Stimulated activated CD4-positive, alpha-beta T cell treated with anti-CD3 and anti-CD28 coated beads, Interleukin-4, amount 100 ng/mL, for 4 hours (primary cell): ENCODE measurements around the gene DYNLL2.
A peak's percentile ranks its signal among the peaks of the same experiment; 100 is the strongest.
"Not testable (repeated sequence)": the region's sequence is repeated elsewhere in the genome, so short reads cannot be mapped to it uniquely, and the experiment has no call there.

Source experiments
- DNase-seq, 2 experiments: peaks; one replicate each; pipeline ENCODE4 v3.0.0-alpha.2; 2020

DYNLL2 gene

DNA sequence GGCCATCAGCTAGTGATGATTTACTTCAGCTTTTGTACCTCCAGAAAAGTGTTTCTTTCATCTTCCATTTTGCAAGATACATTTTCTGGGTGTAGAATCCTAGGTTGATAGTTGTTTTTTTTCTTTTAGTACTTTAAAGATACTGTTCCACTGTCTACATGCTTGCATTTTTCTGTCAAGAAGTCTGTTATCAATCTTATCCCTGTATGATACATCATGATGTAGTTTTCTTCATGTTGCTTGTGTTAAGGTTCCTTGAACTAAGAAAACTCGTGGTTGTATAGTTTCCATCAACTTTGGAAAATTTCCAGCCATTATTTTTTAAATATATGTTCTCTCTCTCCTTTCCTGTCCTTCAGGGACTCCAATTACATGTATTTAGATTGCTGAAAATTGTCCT, 24.1 kb downstream of the DYNLL2 start:
- no peak for DNase-seq

DNA sequence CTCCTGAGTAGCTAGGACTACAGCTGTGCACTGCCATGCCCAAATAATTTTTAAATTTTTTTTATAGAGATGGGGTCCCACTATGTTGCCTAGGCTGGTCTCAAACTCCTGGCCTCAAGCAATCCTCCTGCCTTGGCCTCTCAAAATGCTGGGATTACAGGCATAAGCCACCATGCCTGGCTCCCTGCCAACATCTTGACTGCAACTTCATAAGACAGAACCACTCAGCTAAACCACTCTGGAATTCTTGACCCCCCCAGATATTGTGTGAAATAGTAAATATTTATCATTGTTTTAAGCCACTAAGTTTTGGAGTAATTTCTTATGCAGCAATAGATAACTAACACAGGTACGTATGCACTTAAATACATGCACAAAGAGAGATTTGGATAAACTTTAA, 26.0 kb downstream of the DYNLL2 start:
- no peak for DNase-seq

DNA sequence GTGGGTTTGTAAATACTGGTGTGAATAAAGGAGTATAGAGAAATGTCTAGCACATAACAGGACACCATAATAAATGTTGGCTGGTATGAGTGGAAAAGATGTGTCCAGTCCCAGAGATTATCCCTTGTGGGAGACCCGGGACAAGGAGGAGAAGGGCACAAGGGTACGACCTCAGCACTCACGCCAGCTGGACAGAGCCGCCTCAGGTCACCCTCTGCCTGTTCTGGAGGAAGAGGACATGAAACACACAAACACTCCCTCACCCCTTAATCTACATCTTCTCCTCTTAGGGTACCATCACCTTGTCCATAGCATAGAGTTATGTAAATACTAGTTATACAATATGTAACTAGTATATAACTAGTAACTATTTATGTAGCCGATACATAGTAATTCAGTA, 26.8 kb downstream of the DYNLL2 start:
- DNase-seq = no peak

DNA sequence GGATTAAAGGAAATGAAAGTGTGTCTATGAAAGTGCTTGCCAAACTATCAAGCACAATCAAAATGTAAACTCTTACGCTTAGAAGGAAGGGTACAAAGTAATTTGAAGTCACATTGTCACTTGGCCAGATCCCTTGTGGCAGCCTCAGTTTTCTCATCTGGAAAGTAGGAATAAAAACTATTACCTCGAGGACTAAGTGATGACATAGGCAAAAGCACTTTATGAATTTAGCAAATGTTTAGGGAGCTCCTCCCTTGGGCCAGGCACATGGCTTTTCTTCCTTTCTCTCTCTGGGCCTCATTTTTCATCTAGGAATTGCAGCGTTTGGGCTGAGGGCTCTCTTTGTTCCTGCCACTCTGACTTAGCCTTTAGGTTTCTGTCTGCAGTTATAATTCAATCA, 28.5 kb downstream of the DYNLL2 start:
- DNase-seq = no peak

DNA sequence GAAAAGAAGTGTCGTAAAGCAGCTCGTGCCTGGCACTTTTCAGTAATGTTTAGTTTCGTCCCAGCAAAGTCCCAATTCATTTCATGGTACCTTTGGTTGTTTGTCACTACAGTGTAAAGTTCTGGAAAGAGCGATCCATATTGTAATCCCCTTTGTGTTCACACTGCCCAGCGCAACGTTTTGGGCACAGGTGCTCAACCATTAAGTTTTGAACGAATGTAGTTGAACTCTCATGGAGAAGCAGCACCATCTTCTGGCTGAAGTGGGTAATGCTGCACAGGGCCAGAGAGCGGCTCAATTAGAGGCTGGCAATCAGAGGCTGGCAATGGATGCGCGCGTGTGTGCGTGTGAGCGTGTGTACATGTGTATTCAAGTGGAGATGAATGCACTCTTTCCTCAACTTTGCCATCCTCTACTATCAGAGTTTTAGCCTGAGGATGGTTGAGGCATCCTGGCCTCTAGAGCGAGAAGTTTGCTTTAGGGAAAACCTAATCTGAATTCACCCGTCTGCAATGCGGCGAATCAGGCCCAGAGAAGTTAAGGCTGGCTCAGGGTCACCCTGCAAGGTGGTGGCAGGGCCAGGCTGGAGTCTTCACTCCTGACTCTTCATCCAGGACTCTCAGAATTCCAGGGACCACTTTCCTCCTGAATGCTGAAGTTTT, 29.9 kb downstream of the DYNLL2 start:
- DNase-seq = peak; percentile 74 to 83

DNA sequence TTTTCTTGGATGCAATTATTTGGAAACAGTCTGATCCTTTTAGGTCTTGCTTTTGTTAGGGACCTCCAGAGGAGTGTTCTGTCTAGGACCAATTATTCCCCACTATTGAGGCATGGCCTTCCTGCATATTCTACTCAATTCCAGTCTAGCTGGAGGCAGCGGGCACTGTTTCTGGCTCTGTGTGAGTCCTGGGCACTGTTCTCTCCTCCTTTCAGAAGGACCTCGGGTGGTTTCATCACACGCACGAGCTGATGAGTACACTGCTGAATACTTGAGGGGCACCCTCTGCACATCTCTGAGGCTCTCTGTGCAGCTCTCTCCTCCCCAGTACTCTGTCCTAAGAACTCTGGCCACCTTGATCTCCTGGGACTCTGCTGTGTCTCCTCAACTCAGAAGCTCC, 30.7 kb downstream of the DYNLL2 start:
- no peak for DNase-seq

DNA sequence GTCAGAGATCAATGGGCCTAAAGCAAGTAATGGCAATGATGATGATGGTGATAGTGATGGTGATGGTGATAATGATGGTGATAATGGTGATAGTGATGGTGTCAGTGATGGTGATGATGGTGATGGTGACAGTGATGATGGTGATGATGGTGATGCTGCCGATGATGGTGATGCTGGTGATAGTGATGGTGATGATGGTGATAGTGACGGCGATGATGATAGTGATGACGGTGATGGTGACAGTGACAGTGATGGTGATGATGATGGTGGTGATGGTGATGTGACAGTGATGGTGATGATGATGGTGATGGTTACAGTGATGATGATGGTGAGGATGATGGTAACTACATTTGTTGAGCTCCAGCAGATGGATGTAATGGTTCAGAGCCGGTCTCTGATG, 34.2 kb downstream of the DYNLL2 start:
- no peak for DNase-seq

DNA sequence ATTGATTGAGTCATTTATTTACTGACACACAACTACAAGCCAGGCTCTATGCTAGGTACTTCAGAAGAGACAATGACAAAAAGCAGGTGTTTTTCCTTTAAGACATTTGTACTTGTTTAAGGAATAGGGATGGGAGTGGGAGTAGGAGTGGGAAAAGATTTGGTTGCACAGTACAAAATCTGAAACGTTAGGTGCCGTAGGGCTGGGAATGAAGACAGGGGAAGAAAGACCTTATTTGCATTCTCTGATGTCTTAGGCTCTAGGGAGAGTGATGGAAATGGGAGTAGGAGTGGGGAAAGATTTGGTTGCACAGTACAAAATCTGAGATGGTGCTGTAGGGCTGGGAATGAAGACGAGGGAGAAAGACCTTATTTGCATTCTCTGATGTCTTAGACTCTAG, 36.3 kb downstream of the DYNLL2 start:
- DNase-seq = no peak

DNA sequence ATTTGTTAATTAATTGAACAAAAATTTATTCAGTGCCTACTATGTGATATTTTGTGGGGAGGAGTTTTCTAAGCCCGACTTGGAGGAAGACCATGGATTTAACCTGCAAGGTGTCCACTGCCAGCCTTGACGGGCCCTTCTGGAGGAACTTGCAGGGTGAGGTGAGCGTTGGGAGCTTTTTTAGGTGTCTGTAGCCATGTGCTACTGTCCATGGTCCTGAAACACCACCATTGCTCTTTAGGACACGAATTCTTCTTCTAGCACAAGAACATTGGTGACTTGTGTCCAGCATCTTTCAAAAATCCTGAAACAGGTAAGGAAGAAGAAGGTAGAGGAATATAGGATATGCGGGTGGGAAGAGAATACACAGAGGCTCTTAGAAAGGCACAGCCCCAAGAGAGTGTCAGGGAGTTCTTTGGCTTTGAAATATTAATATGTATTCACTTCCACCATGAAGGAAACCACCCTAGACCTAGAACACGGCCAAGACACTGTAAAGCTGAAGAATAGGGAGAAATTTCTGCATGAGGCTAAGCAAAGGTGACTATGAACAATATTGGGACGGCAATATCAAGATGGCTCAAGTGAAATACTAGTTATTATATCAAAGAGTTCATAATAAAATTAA, 37.1 kb downstream of the DYNLL2 start:
- DNase-seq = peak; percentile 15 to 17

DNA sequence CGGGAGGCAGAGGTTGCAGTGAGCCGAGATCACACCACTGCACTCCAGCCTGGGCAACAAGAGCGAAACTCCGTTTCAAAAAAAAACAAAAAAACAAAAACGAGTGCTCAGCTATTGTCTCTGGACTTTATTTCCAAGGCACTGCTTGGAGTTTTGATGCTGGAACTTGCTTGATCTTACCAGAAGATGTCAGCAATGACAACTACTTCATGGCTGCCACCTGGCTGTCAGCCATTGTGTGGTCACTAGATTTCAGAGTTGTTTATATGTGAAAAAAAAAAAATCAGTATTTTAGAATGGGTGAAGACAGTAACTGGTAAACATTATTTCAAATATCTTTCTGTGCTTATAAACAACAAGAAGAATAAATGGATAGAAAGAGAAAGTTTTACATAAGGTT, 38.7 kb downstream of the DYNLL2 start:
- no peak for DNase-seq

DNA sequence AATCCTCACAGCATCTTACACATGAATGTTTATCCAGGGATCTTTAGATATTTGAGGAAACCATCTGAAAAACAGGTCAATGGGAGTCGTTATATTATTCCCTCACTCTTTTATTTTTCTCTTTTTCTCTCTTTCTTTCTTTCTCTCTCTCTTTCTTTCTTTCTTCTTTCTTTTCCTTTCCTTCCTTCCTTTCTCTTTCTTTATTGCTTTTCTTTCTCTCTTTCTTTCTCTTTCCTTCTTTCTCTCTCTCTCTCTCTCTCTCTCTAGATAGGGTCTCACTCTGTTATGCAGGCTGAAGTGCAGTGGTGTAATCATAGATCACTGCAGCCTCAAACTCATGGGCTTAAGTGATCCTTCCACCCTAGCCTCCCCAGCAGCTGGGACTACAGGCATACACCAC, 44.6 kb downstream of the DYNLL2 start:
- DNase-seq = no peak

DNA sequence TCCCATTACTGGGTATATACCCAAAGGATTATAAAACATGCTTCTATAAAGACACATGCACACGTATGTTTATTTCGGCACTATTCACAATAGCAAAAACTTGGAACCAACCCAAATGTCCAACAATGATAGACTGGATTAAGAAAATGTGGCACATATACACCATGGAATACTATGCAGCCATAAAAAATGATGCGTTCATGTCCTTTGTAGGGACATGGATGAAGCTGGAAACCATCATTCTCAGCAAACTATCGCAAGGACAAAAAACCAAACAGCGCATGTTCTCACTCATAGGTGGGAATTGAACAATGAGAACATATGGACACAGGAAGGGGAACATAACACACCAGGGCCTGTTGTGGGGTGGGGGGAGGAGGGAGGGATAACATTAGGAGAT, 49.5 kb downstream of the DYNLL2 start:
- not testable (repeated sequence) for DNase-seq

DNA sequence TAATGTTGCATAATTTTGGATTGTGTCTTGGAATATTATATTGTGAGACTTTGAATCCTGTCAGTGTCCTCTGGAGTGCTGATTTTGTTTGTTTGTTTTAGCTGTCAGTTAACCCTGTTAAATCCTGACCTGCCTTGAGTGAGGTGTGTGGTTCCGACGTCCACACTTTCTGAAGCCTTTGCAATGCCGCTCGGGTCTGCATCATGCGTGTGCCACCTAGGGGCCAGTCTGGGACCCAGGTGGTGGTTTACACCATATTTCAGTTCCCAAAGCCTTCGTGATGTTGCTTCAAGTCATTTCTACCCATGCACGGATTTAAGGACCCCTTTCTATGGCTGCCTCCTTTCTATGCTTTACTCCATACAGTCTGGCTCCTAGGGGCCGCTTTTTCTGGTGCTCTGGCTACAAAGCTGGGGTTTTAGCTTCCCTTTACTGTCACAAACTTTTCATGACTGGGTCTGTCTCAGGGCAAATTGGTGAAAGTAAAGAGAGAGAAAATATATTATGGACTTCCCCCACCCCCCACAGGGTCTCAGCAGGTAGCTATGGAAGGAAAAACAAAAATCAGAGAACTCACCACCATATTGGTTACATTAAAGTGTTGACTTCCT, 53.6 kb downstream of the DYNLL2 start:
- no peak for DNase-seq

DNA sequence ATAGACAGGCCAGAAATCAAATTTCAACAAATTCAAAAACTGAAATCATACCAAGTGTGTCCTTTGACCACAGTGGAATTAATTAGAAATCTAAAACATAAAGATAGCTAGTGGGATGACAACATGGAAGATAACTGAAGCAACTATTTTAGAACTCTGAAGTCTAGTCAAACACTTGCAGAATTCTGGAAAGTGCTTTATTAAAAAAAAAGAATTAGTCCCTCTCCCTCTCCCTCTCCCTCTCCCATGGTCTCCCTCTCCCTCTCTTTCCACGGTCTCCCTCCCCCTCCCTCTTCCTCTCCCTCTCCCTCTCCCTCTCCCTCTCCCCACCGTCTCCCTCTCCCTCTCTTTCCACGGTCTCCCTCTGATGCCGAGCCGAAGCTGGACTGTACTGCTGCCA, 58.3 kb downstream of the DYNLL2 start:
- no peak for DNase-seq

DNA sequence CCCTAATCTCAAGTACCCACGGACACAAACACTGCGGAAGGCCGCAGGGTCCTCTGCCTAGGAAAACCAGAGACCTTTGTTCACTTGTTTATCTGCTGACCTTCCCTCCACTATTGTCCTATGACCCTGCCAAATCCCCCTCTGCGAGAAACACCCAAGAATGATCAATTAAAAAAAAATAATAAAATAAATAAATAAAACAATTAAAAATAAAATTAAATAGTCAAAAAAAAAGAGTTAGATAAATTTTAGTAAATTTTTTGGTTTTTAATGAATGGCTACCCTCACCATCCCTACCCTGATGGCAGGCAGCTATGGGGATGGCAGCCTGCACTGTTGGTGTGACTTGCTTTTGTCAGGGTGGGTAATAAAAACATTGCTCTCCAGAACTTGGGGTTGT, 60.1 kb downstream of the DYNLL2 start:
- DNase-seq = not testable (repeated sequence)

DNA sequence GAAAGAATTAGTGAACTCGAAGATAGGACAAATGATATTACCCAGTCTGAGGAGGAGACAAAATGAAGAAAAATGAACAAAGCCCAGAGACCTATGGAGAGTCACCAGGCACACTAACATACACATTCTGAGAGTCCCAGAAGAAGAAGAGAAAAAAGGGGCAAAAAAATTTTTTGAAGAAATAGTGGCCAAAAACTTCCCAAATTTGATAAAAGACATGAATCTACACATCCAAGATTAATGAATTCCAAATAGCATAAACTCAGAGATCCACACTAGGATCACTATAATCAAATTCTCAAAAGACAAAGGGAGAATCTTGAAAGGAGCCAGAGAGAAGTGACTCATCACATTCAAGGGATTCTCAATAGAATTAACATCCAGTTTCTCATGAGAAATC, 61.6 kb downstream of the DYNLL2 start:
- DNase-seq = no peak
